GM18951 (cell line): ENCODE measurements around the gene GAMT.

Source experiments
- POLR2A ChIP-seq: IDR thresholded peaks from 4 replicates; pipeline ENCODE4 v1.6.1; 2011; ENCODE audit warnings: mild to moderate bottlenecking; ENCODE audit not compliant: insufficient read length, insufficient read depth; ENCODE audit errors: extremely low read depth
- in situ Hi-C: fragments of 300-500 bp; cut with MboI; formaldehyde crosslinking; loops from one replicate; pipeline ENCODE4 v1.12.0; 2022; ENCODE audit warnings: low sequenced_read_pairs, mixed read lengths, inconsistent platforms; ENCODE audit not compliant: unreplicated experiment

Gene GAMT

DNA sequence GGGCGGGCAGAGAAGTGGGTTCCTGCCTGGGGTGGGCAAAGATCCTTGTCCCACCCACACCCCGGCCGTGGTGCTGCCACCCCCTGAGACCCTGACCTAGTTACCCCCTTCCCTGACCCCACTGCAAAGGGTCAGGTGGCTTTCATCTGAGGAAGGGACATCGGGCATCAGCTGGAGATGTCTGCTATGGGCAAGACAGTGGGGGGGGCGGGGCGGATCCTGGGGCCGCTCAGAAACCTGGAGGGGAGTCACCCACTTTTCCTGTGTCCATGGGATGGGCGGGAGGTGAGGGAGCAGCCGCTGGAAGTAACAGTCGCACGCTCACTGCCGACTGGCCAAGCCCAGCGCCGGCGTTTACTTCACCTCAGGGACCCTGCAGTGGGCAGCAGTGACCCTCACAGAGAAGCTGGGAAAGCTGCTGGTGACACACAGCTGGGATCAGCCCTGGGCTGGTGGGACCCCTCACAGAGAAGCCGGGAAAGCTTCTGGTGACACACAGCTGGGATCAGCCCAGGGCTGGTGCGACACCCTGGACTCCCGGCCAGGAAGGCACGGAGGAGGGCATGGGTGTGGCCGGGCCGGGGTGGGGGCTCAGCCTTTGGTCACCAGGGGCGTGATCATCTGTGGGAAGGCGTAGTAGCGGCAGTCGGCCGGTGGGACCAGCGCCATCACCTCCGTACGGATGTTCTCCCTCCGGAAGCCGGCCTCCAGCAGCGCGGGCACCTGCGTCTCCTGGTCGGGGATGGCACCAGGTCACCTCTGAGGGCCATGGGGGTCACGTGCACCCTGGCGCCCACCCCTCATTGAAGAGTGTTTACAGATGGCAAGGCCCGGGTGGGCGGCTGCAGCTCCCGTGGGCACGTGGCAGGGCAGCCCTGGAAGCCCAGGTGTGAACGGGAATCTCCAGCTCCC lies 4.3 kb downstream of the GAMT start:
- in situ Hi-C loops = no loop called here
- TF ChIP-seq POLR2A = no peak

DNA sequence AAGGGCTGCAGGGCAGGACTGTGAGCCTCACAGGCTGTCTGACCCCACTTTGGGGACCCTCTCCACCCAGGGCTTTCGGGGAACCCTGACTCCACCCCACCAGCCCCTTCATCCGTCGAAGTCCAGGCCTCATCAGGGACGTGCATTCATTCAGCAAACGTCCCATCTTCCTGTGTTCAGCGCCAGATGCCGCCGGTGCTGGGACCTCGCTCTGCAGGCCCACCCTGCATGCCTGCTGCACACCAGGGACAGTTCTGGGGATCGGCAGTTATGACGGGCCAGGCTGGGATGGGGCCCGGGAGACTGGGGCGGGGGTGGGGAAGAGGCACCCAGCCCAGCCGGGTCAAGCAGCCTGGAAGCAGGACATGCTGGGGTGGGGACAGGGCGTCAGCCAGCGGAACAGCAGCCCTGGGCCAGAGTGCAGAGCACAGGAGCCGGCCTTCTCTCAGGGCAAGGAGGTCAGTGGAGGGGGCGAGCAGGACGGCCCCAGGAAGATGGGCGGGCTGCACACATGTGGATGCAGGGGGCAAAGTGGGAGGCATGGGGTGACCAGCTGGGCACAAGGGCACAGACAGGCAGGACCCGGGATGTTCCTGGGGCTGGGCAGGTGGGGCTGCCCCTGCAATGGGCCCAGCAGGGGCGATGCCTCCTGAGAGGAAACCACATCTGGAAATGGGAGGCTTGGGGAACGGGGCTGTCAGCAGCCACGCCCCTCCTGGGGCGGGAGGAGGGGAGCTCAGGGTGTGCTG lies 5.1 kb downstream of the GAMT start:
- in situ Hi-C loops = no loop called here
- TF ChIP-seq POLR2A = no peak

DNA sequence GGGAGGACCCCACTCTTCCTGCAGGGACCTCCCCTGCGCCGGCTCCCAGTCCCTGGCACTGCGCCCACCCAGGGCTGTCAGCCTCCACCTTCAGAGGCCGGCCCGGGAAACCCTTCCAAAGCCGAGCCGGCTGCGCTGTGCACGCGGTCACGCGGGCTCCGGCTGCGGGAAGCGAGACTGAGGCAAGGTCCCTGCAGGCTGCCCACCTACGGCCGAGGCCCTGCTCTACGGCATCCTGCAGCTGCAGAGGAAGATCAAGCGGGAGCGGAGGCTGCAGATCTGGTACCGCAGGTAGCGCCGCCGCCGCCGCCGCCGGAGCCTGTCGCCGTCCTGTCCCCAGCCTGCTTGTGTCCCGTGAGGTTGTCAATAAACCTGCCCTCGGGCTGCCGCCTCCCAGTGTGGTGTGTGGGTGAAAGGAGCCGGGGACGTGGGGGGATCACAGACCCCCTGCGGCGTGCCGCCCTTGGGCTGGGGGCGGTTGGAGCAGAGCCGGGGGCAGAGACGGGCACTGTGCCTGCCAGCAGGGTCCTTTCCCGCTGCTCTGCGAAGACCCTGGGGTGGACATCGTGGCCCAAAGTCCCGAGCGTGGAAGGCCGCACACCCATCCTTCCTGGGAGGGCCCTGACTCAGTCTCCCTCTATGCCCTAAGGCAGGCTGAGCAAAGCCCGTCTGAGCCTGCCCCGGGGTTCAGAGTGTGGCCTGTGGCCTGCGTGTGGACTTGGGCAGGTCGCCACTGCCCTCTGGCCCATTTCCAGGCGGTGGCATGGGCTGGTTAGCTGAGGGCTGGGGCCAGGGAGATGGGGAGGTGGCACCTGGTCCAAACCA lies 5.9 kb downstream of the GAMT start:
- in situ Hi-C loops = no loop called here
- TF ChIP-seq POLR2A = no peak

DNA sequence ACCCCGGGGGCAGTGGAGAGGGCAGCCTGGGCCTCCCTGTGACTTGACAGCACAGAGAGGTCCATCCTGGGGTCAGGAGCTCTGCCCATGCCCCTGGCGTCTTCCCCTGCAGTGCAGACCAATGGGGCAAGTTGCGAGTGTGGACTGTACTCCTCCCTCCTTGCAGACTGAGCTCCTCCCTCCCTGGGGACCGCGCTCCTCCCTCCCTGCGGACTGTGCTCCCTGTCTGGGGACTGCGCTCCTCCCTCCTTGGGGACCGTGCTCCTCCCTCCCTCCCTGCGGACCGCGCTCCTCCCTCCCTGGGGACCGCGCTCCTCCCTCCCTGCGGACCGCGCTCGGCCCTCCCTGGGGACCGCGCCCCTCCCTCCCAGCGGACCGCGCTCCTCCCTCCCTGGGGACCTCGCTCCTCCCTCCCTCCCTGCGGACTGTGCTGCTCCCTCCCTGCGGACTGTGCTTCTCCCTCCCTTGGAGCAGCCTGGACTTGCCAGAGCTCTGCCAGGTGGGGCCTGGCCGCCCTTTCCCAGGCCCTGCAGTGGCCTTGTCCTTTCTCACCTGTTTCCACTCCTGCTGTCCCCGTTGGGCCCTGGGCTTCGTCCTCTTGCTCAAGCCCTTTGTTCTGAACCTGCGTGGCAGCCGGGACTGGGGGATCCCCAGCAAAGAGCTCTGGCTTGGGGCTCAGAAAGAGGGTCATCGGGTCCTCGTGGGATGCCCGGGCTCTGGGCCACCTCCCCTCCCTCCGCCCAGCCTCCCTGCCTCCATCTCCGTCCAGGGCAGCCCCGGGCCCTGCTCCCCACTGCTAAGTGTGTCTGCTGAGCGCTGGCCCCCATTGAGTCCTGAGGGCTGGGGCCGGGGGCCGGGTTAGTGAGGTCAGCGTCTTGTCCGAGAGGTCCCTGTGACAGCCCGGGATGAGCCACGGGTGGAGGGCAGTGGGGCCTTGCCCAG lies 6.8 kb downstream of the GAMT start:
- TF ChIP-seq POLR2A = no peak
- in situ Hi-C loops = no loop called here

DNA sequence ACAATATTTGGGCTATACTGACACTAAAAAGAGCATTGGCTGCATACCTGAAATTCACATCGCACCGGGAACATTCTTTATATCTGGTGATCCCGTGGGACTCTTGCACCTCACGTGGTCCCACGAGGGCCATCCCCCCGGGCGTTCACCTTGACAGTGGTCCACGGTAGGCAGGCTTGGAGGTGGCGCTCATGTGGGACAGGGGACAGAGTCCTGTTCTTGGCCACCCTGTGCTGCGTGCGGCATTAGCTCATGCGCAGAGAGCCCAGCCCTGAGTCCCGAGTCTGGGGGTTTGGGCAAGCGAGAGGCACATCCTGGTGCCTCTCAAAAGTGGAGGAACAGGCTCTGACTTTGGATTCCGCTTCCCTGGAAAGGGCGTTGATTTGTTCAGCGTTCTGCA lies 7.5 kb downstream of the GAMT start:
- in situ Hi-C loops = no loop called here

DNA sequence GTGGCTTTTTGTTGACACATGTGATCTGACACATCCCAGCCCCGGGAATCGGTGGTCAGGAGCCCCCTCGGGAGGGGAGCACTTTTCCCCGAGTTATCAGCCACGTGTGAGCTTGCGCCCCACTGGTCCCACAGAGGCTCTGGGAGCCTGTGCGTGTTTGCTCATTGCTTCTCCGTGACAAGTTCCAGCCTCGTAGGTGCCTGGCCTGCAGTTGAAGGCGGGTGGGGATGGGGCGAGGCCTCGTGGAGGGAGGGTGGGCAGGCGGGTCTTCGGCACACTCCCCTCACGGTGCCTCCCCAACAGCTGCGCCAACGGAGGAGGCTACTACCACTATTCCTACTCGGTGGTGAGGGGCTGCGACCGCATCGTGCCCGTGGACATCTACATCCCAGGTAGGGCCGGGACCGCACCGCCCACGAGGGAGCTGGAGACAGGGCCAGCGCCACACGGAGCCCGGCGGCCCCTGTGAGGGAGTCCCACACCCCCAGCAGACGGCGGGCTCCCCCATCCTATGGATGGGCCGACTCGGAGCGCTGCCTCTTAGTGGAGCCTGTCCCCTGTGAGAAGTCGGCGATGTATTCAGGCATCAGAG lies 8.3 kb downstream of the GAMT start:
- in situ Hi-C loops = no loop called here

More for the DNA sequence above, 7.5 kb downstream of the GAMT start:
- TF ChIP-seq POLR2A = no peak

DNA sequence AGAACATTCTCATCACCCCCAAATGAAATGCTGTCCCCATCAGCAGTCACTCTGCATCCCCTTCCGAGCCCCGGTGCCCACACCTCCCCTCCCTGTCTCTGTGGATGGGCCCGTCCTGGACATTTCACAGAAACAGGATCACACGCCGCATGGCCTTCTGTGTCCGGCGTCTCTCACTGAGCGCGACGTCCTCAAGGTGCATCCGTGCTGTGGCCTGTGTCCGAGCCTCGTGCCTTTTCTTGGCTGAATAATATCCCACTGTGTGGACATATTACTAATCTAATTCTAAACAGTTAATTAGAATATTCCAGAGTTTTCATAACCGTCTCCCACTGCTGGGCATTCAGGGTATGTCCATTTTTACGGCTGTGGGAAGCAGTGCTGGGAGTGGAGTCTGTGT lies 8.9 kb downstream of the GAMT start:
- in situ Hi-C loops = no loop called here
- no peak for TF ChIP-seq POLR2A

More for the DNA sequence above, 8.3 kb downstream of the GAMT start:
- no peak for TF ChIP-seq POLR2A

DNA sequence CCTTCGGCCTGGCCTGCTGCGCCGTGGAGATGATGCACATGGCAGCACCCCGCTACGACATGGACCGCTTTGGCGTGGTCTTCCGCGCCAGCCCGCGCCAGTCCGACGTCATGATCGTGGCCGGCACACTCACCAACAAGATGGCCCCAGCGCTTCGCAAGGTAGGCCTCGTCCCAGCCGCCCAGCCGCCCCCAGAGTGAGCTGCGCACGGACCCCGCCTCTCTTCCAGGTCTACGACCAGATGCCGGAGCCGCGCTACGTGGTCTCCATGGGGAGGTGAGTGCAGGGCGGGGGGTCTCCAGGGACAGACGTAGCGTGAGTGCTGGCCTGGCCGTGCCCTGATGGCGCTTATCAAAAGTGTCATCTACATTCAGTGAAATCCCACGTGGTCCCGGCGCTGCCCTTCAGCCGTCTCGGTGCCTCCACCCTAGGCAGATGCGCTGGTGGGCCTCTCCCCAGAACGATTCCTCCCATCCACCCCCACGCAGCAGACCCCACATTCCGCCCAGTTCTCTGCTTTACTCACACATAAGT lies 10.4 kb downstream of the GAMT start:
- in situ Hi-C loops = no loop called here

DNA sequence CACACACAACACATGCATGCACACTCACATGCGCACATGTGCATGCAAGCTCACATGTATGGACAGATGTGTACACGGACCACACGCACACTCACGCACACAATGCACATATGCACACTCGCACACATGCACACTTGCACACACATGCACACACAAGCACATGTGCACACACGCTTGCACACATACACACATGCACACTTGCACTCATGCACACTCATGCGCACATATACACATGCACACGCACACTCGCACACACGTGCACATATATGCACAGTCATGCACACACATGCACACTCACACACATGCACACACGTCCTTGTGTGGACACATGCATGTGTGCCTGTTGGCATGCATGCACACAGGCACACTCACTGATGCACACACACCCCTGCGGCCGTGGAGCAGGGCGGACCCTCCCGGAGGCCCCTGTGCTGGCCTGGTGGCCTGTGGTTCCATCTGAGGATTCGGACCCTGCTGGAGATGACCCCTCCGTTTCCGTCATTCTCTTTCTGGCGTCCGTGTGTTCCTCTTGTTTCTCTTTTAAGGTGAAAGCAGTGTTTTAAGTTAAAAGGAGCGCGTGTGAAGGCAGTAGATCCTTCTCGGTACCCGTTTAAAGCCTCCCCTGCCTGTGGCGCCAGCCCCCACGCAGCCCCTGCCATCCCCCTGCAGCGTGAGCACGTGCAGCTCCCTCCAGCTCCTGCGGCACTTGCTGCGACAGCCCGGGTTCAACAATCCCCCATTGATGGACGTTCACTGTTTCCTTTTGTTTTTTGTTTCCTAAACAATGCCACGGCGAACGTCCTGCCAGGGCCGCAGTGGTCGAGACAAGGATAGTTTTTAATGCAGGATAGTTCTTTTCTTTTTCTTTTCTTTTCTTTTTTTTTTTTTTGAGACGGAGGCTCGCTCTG lies 12.1 kb downstream of the GAMT start:
- no peak for TF ChIP-seq POLR2A
- in situ Hi-C loops = no loop called here

More for the DNA sequence above, 10.4 kb downstream of the GAMT start:
- TF ChIP-seq POLR2A = no peak

DNA sequence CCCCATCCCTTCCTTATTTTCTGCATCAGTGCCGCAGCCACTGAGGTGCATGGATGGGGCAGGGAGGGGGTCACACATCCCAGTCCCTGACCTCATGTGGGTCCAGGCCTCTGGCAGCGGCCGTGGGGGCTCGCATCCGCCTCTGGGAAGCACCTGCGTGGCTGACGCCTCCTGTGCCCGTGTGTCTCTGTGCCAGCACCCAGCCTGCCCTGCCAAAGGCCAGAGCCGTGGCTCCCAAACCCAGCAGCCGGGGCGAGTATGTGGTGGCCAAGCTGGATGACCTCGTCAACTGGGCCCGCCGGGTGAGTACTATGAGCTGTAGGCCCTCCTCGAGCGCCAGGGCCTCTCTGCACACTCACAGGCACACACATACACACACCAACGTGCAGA lies 12.7 kb downstream of the GAMT start:
- in situ Hi-C loops = no loop called here

More for the DNA sequence above, 12.7 kb downstream of the GAMT start:
- TF ChIP-seq POLR2A = no peak
